Brain pericyte (primary cell): ENCODE results near the gene AIF1L.
"Not testable (repeated sequence)": the region's sequence is repeated elsewhere in the genome, so short reads cannot be mapped to it uniquely, and the experiment has no call there.

Source experiments
- DNase-seq: peaks from one replicate; pipeline ENCODE4 v3.0.0-alpha.2; 2012; ENCODE audit warnings: low read depth, low spot score

AIF1L gene

DNA sequence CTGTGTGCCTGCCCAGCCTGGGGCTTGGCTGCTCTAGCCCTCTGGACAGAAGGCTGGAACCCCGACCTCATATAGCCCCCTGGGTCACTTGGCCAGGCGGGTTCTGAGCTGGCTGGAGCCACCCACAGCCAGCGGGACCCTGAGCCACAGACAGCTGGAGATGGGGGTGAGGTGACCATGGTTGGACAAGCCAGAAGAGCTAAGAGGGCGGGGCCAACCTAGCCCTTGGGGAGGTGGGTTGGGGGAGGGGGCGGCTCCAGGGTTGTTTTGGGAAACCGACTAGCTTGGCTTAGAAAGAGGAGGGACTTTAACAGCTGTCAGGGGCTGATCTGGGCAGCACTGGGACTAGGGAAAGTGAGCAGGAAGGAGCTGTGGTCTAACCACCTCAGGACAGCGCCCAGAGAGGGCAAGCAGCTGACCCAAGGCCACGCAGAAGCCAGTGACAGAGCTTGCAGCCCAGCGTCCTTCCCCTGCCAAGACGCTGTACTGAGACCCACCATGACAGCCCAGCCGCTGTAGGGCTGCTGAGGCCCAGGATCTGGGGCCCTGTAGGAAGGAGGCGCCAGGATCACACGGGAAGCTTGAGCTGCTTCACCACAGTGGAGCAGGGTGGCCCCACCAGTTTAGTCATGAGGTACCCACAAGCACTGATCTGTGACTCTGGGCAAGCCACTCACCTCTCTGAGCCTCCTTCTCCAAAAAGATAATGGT lies 2.2 kb downstream of the AIF1L start:
- DNase-seq = no peak

GRCh38 chr9:131099102-131099606 lies 2.8 kb downstream of the AIF1L start:
- DNase-seq = no peak

DNA sequence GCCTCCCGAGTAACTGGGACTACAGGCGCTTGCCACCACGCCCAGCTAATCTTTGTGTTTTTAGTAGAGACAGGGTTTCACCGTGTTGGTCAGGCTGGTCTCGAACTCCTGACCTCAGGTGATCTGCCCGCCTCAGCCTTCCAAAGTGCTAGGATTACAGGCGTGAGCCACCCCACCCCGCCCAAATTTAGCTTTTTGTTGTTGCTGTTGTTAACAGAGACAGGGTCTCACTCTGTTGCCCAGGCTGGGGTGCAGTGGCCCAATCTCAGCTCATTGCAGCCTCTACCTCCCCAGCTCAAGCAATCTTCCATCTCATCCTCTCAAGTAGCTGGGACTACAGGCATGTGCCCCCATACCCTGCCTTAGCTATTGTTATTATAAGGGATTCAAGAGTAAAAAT lies 3.5 kb downstream of the AIF1L start:
- not testable (repeated sequence) for DNase-seq

DNA sequence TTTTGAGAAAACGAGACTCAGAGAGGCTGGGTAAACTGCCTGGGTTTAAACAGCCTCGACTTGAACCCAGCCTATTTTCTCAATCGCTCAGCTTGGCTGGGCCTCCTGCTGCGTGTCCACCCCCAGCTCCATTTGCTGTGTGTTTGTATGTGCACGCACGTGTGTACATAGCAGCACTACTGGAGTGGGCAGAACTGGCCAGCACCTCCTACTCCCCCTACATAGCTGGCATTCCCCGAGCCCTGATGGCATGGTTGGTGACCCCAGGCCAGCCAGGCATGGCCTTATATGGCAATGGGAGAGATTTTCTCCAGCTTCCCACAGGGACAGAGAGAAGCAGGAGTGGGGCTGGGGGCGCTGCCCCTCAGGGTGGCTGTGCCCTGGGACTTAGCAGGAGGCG lies 4.1 kb downstream of the AIF1L start:
- DNase-seq = no peak

- DNase-seq = no peak
These were observed 5.1 kb downstream of the AIF1L start for GRCh38 chr9:131101207-131101964.

- no peak for DNase-seq
These were observed 6.7 kb downstream of the AIF1L start for GRCh38 chr9:131103024-131103423.

GRCh38 chr9:131103535-131103934 lies 7.2 kb downstream of the AIF1L start:
- DNase-seq = no peak

- no peak for DNase-seq
These were observed 7.8 kb downstream of the AIF1L start for GRCh38 chr9:131104016-131104740.

DNA sequence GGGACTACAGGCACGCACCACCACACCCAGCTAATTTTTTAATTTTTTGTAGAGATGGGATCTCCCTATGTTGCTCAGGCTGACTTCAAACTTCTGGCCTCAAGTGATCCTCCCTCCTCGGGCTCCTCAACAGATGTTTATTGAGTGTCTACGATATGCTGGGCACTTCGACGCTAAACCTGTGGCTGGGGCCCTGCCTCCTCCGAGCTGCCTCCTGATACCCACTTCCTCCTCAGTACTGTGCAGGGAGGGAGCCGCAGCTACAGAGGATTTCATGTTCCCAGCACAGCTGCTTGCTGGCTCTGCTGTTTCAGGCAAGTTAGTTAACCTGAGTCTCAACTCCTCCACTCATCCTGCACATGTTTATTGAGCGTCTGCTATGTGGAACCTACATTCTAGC lies 9.6 kb downstream of the AIF1L start:
- no peak for DNase-seq

DNA sequence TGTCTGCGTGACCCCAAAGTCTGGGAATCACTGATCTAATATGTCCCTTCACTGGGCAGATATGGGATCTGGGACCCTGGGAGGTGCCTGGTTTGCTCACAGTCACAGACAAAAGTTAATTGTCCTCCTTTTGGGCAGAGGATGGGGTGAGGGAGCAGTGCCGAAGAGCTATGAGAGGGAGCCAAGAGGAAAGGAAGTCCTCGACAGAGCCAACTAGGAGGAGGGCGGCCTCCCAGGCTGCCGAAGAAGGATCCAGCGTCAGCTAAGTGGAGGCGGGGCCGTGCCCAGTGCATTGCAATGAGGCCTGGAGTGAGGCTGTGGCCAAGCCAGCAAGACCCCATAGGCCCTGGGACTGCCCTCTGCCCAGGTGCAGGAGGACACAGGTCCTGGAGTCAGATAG lies 11.4 kb downstream of the AIF1L start:
- DNase-seq = no peak

- DNase-seq = no peak
These were observed 15.0 kb downstream of the AIF1L start for GRCh38 chr9:131111186-131111853.

GRCh38 chr9:131111854-131112311 lies 15.6 kb downstream of the AIF1L start:
- no peak for DNase-seq

DNA sequence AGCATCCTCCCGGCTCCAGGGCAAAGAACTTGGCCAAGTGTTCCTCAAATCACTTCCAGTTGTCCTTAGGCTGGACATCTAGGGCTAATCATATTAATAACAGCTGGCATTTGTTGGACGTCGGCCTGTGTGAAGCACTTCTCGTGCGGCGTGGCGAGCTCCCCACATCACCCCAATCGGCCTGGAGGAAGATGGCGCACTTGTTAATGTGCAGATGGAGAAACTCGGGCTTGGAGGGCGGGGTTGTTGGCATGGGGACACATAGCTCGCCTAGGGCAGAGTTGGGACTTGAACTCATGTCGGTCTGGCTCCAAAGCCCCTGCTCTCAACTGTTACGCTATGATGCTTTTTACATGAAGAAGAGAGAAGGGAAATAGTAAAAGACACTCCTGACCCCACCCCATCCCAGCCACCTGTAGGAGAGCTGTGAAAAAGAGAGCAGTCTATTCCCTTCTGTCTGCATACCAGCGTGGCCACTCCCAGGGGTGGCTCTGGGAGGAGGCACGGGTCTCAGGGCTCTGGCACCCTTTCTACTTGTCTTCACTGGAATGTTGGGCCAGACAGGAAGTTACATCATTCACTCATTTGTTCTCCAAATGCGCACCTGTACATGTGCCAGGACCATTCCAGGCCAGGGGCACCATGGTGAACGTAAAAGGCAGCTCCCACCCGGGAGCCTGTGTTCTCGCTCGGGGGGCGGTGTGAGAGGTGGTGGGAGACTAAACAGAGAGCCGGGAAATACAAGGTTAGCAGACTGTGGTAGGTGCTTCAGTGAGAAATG lies 16.2 kb downstream of the AIF1L start:
- no peak for DNase-seq

DNA sequence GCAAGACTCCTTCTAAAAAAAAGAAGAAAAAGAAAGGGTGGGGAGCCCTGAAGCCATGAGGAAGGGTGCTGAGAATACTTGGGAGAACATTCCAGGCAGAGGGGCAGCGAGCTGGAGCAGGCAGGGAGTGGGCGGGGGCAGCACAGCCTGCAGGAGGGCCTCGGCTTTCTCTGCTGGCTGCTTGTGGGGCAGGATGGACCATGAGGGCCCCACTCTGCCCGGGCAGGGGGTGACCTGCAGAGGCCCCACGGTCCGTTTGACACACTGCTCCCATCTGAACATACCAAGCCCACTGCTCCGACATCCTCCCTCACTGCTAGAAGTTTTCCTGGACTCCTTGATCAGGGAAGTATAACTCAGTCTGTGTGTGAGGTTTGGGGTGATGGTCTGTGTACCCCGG lies 17.3 kb downstream of the AIF1L start:
- no peak for DNase-seq

- DNase-seq = no peak
These were observed 17.8 kb downstream of the AIF1L start for GRCh38 chr9:131114084-131114535.

DNA sequence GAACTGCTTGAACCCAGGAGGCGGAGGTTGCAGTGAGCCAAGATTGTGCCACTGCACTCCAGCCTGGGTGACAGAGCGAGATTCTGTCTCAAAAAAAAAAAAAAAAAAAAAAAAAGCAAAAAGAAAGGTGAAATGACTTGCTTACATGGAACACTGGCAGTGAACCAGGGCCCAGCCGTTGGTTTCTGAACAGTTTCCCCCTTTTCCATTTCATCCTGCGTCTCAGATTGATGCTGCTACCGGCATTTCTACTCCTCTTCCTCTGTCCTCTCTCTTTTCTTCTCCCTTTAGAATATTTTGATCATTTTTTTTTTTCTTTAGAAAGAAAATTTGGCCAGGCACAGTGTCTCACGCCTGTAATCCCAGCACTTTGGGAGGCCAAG lies 19.0 kb downstream of the AIF1L start:
- not testable (repeated sequence) for DNase-seq

GRCh38 chr9:131116281-131117120 lies 20.2 kb downstream of the AIF1L start:
- no peak for DNase-seq

DNA sequence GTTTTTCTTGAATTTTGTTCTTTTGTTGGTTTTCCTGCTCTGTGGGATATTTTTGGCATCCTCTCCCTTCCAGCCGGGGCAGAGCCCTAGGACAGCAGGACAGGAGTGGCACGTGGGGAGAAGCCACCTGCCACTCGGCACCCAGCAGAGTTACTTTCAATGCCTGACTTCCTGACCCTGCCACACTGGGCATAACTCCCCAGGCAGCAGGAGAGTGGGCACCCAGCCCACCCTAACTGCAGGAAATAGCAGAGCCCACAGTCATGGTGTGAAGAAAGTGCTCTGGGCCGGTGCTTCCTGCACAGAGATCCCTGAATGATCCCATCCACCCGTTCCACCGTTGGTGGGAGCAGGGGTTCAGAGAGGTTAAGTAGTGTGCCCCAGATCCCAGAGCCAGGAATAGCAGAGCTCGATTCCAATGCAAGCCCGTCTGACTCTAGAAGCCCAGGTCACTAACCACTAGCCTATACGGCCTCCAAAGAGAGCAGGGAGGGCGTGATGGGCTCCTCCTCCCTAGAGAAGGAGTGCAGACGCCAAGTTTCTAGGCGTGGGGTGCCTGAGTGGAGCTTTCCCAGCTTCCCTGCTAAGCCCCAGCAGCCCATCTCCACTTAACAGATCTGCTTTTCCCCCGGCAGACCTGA lies 20.9 kb downstream of the AIF1L start:
- DNase-seq = peak; percentile 47

GRCh38 chr9:131117762-131118145 lies 21.4 kb downstream of the AIF1L start:
- DNase-seq = no peak
